WI38 (cell line): ENCODE data around the gene L3MBTL4.

Experiments used
- H3K4me3 ChIP-seq: 2 replicates; pipeline ENCODE4 v1.5.1; 2011; ENCODE audit warnings: low read depth, mild to moderate bottlenecking, control low read depth, low read length
- CTCF ChIP-seq: IDR thresholded peaks from 2 replicates; pipeline ENCODE4 v1.5.1; 2012; ENCODE audit warnings: low read depth, mild to moderate bottlenecking, control low read depth, low read length

L3MBTL4 gene

GRCh38 chr18:5967007-5967406 lies 447.7 kb downstream of the L3MBTL4 start:
- TF ChIP-seq CTCF, result no peak
- H3K4me3 ChIP-seq, result no peak overlapping the region

GRCh38 chr18:5966514-5966913 lies 448.2 kb downstream of the L3MBTL4 start:
- H3K4me3 ChIP-seq, result no peak overlapping the region
- TF ChIP-seq CTCF, result no peak

GRCh38 chr18:5964996-5965395 lies 449.7 kb downstream of the L3MBTL4 start:
- TF ChIP-seq CTCF, result no peak
- no peak overlapping the region for H3K4me3 ChIP-seq

- TF ChIP-seq CTCF, result no peak
- H3K4me3 ChIP-seq, result no peak overlapping the region
Observed at GRCh38 chr18:5964596-5964995, 450.1 kb downstream of the L3MBTL4 start.

- no peak overlapping the region for H3K4me3 ChIP-seq
- TF ChIP-seq CTCF, result no peak
Observed at GRCh38 chr18:5964108-5964507, 450.6 kb downstream of the L3MBTL4 start.

- TF ChIP-seq CTCF, result no peak
- H3K4me3 ChIP-seq, result no peak overlapping the region
Observed at GRCh38 chr18:5963267-5963666, 451.4 kb downstream of the L3MBTL4 start.

GRCh38 chr18:5962362-5962761 lies 452.3 kb downstream of the L3MBTL4 start:
- H3K4me3 ChIP-seq, result no peak overlapping the region
- TF ChIP-seq CTCF, result no peak

- TF ChIP-seq CTCF, result no peak
- no peak overlapping the region for H3K4me3 ChIP-seq
Observed at GRCh38 chr18:5961828-5962150, 452.9 kb downstream of the L3MBTL4 start.
